Astrocyte of the cerebellum (primary cell): ENCODE results near the gene IPO5.

ENCODE experiments used
- DNase-seq: peaks from one replicate; pipeline ENCODE4 v3.0.0-alpha.2; 2011; ENCODE audit warnings: low read depth
- H3K4me3 ChIP-seq: 2 replicates; pipeline ENCODE4 v1.5.1; 2011; ENCODE audit warnings: mild to moderate bottlenecking, low read depth, low read length, moderate library complexity
- in situ Hi-C: cut with HindIII; loops from 2 replicates; pipeline ENCODE4 v1.10.0; 2017; ENCODE audit warnings: low sequenced_read_pairs
- TF ChIP-seq, protein P1 (sequence below): IDR thresholded peaks from 2 replicates; pipeline ENCODE4 v1.5.1; 2012; ENCODE audit warnings: low read length, low read depth, moderate library complexity, mild to moderate bottlenecking; ENCODE audit errors: missing control alignments

The IPO5 gene

DNA sequence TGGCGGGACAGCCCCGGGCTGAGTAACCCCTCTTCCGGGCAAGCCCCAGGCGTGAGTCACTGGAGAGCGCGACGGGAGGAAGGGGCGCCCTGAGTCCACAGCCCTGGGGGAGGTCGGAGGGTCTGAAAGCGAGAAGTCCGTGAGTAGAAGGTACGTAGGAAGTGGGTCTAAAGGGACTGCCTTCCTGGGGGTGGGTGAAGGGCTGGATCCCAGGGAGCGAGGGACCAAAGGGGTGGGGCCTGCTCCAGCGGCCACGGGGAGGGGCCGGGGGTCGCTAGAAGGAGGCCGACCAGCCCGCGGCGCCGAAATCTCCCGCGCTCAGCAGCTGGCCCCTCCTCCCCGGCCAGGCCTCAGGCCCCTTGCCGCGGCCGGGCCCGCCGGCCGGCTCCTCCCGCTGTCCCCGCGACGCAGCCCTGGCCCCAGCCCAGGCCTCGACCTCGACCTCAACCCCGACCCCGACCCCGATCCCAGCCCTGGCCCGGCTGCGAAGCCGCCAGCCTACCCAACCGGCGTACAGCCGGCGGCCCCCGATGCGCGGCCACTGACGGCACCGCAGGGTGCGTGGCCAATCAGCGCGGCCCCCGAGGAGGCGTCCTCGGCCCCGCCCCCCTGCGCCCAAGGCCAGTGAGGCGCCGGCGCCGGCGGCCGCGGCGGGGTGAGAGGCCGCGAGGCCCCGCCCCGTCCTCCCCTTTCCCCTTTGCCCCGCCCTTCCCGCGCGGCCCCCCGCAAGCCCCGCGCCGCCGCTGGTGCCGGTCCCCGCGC is 22.6 kb downstream of the IPO5 start:
- DNase-seq = peak; percentile 40
- H3K4me3 ChIP-seq = peak overlapping the region; percentile 67
- in situ Hi-C loops = no loop called here
- TF ChIP-seq, protein P1, sequence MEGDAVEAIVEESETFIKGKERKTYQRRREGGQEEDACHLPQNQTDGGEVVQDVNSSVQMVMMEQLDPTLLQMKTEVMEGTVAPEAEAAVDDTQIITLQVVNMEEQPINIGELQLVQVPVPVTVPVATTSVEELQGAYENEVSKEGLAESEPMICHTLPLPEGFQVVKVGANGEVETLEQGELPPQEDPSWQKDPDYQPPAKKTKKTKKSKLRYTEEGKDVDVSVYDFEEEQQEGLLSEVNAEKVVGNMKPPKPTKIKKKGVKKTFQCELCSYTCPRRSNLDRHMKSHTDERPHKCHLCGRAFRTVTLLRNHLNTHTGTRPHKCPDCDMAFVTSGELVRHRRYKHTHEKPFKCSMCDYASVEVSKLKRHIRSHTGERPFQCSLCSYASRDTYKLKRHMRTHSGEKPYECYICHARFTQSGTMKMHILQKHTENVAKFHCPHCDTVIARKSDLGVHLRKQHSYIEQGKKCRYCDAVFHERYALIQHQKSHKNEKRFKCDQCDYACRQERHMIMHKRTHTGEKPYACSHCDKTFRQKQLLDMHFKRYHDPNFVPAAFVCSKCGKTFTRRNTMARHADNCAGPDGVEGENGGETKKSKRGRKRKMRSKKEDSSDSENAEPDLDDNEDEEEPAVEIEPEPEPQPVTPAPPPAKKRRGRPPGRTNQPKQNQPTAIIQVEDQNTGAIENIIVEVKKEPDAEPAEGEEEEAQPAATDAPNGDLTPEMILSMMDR = no peak

DNA sequence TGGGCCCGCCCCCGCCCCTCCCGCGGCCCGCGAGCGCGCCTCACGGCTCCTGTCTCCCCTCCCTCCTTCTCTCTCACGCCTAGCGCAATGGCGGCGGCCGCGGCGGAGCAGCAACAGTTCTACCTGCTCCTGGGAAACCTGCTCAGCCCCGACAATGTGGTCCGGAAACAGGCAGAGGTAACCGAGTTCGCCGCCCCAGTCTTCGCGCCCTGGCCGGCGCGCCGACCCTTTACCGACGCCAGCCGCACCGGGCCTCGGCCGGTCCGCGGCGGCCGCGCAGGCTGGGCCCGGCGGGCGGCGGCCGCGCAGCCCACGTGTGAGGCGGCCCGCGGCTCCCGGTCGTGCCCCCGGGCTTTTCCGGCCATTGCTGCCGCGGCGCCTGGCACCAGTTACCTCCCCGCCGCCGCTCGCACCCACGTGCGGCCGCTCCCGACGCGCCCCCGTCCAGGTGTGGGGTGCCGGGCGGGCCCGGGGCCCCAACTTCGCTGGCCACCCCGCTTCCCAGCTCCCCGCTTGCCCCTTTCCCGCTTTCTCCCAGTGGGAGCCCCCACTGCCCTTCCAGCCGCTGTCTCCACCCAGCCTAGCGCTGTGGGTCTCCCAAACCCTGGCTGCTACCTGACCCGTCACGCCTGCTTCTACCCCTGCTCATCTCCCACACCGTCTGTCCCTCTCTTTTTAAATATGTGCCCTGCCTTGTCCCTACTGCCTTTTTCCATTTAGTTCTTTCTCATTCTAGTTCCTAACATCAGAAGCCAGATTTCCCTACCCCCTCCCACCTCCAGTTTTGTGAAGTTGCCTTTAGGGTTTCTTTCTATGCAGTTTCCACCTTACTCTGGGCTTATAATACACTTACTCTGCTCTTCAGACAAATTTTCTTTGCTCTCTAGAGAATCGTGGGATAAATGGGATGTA is 23.4 kb downstream of the IPO5 start:
- H3K4me3 ChIP-seq = peak overlapping the region; percentile 67
- no peak for DNase-seq
- TF ChIP-seq, protein P1 = no peak
- in situ Hi-C loops = no loop called here

DNA sequence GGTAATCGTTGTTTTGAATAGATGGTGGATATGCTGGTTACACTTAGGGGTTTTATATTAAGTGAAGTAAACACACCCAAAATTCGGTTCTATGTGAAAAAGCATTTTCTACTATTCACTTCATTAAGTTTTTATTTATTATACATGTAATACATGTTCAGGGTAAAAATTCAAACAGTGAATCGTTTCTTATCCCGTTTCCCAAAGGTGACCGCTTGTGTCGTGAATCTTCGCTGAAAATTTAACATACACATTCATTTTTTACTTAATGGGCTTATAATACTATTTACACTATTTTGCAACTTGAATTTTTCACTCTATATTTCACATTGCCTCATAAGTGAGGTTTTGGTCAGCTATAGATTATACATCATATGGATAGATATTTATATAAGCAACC is 24.5 kb downstream of the IPO5 start:
- peak overlapping the region; percentile 67 for H3K4me3 ChIP-seq
- TF ChIP-seq, protein P1 = no peak
- DNase-seq = no peak
- in situ Hi-C loops = no loop called here

DNA sequence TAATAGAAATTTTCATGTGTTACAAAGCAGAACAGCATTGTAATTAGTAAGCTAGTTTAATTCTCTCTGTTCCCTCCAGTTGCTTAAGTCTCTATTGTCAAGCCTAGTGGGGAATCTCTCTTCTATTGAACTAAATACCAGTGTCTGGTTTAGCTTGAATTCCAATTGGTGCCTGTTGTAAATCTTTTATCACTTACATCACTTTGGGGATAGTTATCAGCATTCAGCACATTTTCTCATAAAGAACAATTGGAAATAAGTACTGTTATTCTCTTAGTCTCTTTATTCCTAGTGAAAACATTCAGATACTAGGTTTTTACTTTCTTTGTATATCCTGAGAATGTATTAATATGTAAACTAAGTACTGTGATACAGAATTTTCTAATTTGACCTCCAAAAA is 25.2 kb downstream of the IPO5 start:
- TF ChIP-seq, protein P1 = no peak
- DNase-seq = peak; percentile 36
- H3K4me3 ChIP-seq = peak overlapping the region; percentile 67
- in situ Hi-C loops = no loop called here

DNA sequence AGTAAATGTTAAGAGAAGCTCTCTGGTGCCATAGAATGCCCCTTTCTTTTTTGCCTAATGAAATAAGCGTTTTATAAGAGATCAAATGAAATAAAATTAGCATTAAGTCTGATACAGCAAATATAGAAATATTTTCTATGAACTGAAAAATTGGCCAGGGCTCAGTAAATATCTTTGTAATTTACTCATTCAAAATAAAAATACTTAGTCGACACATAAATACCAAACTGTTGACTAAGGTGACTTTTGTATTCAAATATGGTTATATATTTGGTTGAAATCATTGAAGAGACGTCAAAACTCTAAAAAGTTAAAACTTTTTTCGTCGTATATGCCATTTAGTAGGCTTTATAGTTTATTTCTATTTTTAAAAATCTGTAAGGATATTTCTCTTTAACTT is 25.6 kb downstream of the IPO5 start:
- TF ChIP-seq, protein P1 = no peak
- no peak overlapping the region for H3K4me3 ChIP-seq
- in situ Hi-C loops = no loop called here
- no peak for DNase-seq

DNA sequence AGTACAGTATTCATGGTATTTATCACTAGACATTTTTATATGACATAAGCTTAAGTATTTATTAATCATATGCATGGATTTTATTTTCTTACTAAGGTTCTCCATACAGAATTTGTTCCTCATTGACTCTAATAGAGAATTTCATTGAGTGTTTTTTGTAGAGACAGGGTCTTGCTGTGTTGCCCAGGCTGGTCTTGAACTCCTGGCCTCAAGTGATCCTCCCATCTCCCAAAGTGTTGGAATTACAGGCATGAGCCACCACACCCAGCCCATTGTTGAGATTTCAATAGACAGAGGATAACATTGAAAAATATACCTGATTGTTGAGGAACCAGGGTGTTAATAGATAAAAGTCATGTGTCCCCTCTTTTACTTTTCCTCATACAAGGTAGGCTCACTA is 26.1 kb downstream of the IPO5 start:
- no peak overlapping the region for H3K4me3 ChIP-seq
- no peak for DNase-seq
- TF ChIP-seq, protein P1 = no peak
- in situ Hi-C loops = no loop called here
